SU-DHL-6 (cell line): ENCODE data around the gene AIFM2.

ENCODE experiments used
- H2AFZ ChIP-seq: fragments of 200-600 bp; sonication (generic); 2 replicates; pipeline ENCODE4 v1.6.1; 2014; ENCODE audit warnings: low read depth, mild to moderate bottlenecking, moderate library complexity, mixed read lengths, antibody characterized with exemption, low read length; ENCODE audit not compliant: severe bottlenecking
- H3F3A ChIP-seq: fragments of 200-600 bp; shearing (Covaris generic); 2 replicates; pipeline ENCODE4 v1.6.0; 2016; ENCODE audit warnings: antibody characterized with exemption, mild to moderate bottlenecking; ENCODE audit not compliant: insufficient read depth
- H3K27ac ChIP-seq: fragments of 200-600 bp; sonication (generic); 2 replicates; pipeline ENCODE4 v1.5.1; 2016; ENCODE audit warnings: low read depth, mild to moderate bottlenecking, low read length, moderate library complexity, mixed read lengths
- H3K27me3 ChIP-seq: fragments of 200-600 bp; sonication (generic), shearing (Covaris generic); 2 replicates; pipeline ENCODE4 v1.6.0; 2014; ENCODE audit warnings: mild to moderate bottlenecking, low read length
- H3K36me3 ChIP-seq: fragments of 200-600 bp; sonication (generic); 2 replicates; pipeline ENCODE4 v1.6.1; 2014; ENCODE audit warnings: mild to moderate bottlenecking, low read length, mixed read lengths
- H3K4me2 ChIP-seq: fragments of 300-600, 200-600 bp; shearing (Covaris generic), sonication (generic); 2 replicates; pipeline ENCODE4 v1.6.0; 2014; ENCODE audit warnings: low read length, low read depth, mild to moderate bottlenecking; ENCODE audit not compliant: poor library complexity, severe bottlenecking
- H3K4me3 ChIP-seq: fragments of 200-600 bp; sonication (generic); 2 replicates; pipeline ENCODE4 v1.5.1; 2014; ENCODE audit warnings: antibody characterized with exemption, low read length, mild to moderate bottlenecking, mixed read lengths; ENCODE audit not compliant: insufficient read depth, poor library complexity, severe bottlenecking
- H3K79me2 ChIP-seq: fragments of 200-600 bp; sonication (generic); 2 replicates; pipeline ENCODE4 v1.6.1; 2014; ENCODE audit warnings: mild to moderate bottlenecking, low read length, moderate library complexity; ENCODE audit not compliant: insufficient read depth
- H3K9ac ChIP-seq: fragments of 200-600 bp; sonication (generic); 2 replicates; pipeline ENCODE4 v1.7.0; 2014; ENCODE audit warnings: mild to moderate bottlenecking, low read length
- H3K9me2 ChIP-seq: fragments of 200-600 bp; sonication (generic); replicated peaks from 2 replicates; pipeline ENCODE4 v1.6.1; 2014; ENCODE audit warnings: low read length; ENCODE audit not compliant: insufficient read depth
- H3K9me3 ChIP-seq: fragments of 200-600 bp; sonication (generic); 2 replicates; pipeline ENCODE4 v1.6.1; 2014; ENCODE audit warnings: low read length, mixed read lengths; ENCODE audit not compliant: insufficient read depth
- H4K20me1 ChIP-seq: fragments of 200-600 bp; sonication (generic); 2 replicates; pipeline ENCODE4 v1.6.1; 2014; ENCODE audit warnings: low read depth, mild to moderate bottlenecking, antibody characterized with exemption, low read length, moderate library complexity, mixed read lengths
- CTCF ChIP-seq: fragments of 200-600 bp; sonication (generic); IDR thresholded peaks from one replicate; pipeline ENCODE4 v1.5.1; 2017; ENCODE audit warnings: antibody characterized with exemption, mild to moderate bottlenecking, low read length, moderate library complexity; ENCODE audit not compliant: insufficient read depth, poor library complexity, severe bottlenecking
- EZH2phosphoT487 ChIP-seq: fragments of 200-600 bp; sonication (generic), shearing (Covaris generic); conservative IDR thresholded peaks from 2 replicates; pipeline ENCODE4 v1.6.1; 2018; ENCODE audit warnings: mild to moderate bottlenecking, antibody characterized with exemption, low read length, moderate library complexity, mixed read lengths

AIFM2 gene

DNA sequence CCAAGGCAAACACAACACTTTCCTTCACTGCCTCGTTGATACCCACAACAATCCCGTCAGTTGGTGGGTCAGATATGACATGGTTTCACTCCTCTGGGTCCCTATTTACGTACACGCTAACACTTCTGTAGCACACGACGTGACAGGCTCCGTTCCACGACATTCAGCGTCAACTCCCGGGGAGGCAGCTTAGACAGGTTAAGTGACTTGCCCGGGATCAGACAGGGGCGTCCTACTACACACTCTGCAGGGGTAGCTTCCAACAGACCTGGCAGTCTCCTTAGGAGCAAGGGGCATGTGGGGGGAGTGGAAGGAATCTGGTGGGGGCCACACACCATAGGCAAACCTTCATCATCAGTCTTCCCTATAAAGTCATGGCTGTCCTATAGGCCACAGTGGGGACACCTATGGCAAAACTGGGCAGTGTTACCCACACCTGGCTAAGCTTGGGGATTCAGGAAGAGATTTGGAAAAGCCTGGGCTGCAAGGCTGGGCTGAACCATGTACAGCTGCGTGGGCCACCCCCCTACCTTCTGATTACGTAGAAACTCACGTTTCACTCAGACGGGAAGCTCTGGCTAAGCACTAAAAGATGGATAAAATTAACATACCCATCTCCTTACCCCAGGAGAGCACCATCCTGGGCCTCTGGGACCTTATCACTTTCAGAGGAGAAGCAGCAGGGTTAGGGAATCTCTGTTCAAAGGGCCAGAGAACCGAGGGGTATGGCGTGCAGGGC lies 11.9 kb upstream of the AIFM2 start:
- Histone ChIP-seq H4K20me1 (no peaks in the 10 kb centered on the region), H3K9me2 (no peaks in the 10 kb centered on the region), H3K9me3 (no peaks in the 10 kb centered on the region), H3K27me3 (no peaks in the 10 kb centered on the region), H3K36me3 (no peaks in the 10 kb centered on the region), H3K9ac (peak overlapping the region; percentile 81), H3K27ac (peak overlapping the region; percentile 87), H3F3A (peaks cover 8% of the 10 kb centered on the region), H3K4me3 (peak overlapping the region; percentile 60), H3K79me2 (peaks cover 23% of the 10 kb centered on the region), H3K4me2 (peak overlapping the region; percentile 69), H2AFZ (no peak overlapping the region)
- TF ChIP-seq EZH2phosphoT487, result no peak
- TF ChIP-seq CTCF, result no peak

- no peak overlapping the region for H3K4me2 ChIP-seq
- peaks cover 23% of the 10 kb centered on the region for H3K79me2 ChIP-seq
- no peaks in the 10 kb centered on the region for H3K9me2 ChIP-seq
- TF ChIP-seq EZH2phosphoT487 (no peak), CTCF (no peak)
- H2AFZ ChIP-seq, result no peak overlapping the region
- no peak overlapping the region for H3K27ac ChIP-seq
- no peak overlapping the region for H3K4me3 ChIP-seq
- H3K36me3 ChIP-seq, result no peaks in the 10 kb centered on the region
- peaks cover 7% of the 10 kb centered on the region for H3F3A ChIP-seq
- H3K27me3 ChIP-seq, result no peaks in the 10 kb centered on the region
- no peaks in the 10 kb centered on the region for H3K9me3 ChIP-seq
- H4K20me1 ChIP-seq, result no peaks in the 10 kb centered on the region
- H3K9ac ChIP-seq, result no peak overlapping the region
Measured at GRCh38 chr10:70142555-70142954, 9.9 kb upstream of the AIFM2 start.

GRCh38 chr10:70140297-70140696 lies 7.7 kb upstream of the AIFM2 start:
- H3F3A ChIP-seq, result no peaks in the 10 kb centered on the region
- H3K4me2 ChIP-seq, result no peak overlapping the region
- no peaks in the 10 kb centered on the region for H3K27me3 ChIP-seq
- H3K9ac ChIP-seq, result no peak overlapping the region
- no peak overlapping the region for H2AFZ ChIP-seq
- no peaks in the 10 kb centered on the region for H3K9me3 ChIP-seq
- no peaks in the 10 kb centered on the region for H3K36me3 ChIP-seq
- no peak overlapping the region for H3K4me3 ChIP-seq
- no peaks in the 10 kb centered on the region for H3K9me2 ChIP-seq
- H3K79me2 ChIP-seq, result peaks cover 22% of the 10 kb centered on the region
- no peaks in the 10 kb centered on the region for H4K20me1 ChIP-seq
- H3K27ac ChIP-seq, result no peak overlapping the region
- TF ChIP-seq EZH2phosphoT487, result no peak

DNA sequence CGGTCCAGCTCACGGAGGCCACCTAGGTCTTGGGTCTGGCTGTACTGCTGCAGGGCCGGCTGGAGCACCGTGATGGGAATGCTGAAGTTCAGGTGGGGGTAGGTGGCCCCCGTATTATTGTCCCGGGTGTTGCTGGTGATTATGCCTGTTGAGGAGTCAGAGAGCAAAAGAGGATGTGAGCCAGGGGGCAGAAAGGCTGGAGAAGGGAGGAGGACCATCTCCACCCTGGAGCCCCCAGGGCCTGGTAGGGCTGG lies 7.3 kb upstream of the AIFM2 start:
- Histone ChIP-seq H3F3A (no peaks in the 10 kb centered on the region), H3K27ac (no peak overlapping the region), H3K79me2 (peaks cover 18% of the 10 kb centered on the region), H3K36me3 (no peaks in the 10 kb centered on the region), H2AFZ (no peak overlapping the region), H4K20me1 (no peaks in the 10 kb centered on the region), H3K4me3 (no peak overlapping the region), H3K9ac (no peak overlapping the region), H3K9me2 (no peaks in the 10 kb centered on the region), H3K27me3 (no peaks in the 10 kb centered on the region), H3K4me2 (no peak overlapping the region), H3K9me3 (no peaks in the 10 kb centered on the region)
- TF ChIP-seq EZH2phosphoT487, result no peak
